HG02763 (cell line): Measurements from ENCODE around the gene NDUFV2.
A peak's percentile ranks its signal among the peaks of the same experiment; 100 is the strongest.

Experiments
- ATAC-seq: cut with Tn5 transposase; IDR thresholded peaks from one replicate; pipeline ENCODE4 v1.9.1; 2021; ENCODE audit warnings: mild to moderate bottlenecking, moderate library complexity; ENCODE audit not compliant: unreplicated experiment

Gene NDUFV2

GRCh38 chr18:9115984-9116383 is 13.5 kb downstream of the NDUFV2 start:
- ATAC-seq: no peak

- ATAC-seq: no peak
These were observed 15.7 kb downstream of the NDUFV2 start for GRCh38 chr18:9117980-9118841.

GRCh38 chr18:9120796-9121195 is 18.3 kb downstream of the NDUFV2 start:
- ATAC-seq: no peak

- no peak for ATAC-seq
These were observed 21.0 kb downstream of the NDUFV2 start for GRCh38 chr18:9123520-9123919.

GRCh38 chr18:9124824-9125223 is 22.3 kb downstream of the NDUFV2 start:
- ATAC-seq: no peak

GRCh38 chr18:9126337-9126736 is 23.8 kb downstream of the NDUFV2 start:
- no peak for ATAC-seq

GRCh38 chr18:9130195-9130594 is 27.7 kb downstream of the NDUFV2 start:
- ATAC-seq: no peak

GRCh38 chr18:9130806-9131205 is 28.3 kb downstream of the NDUFV2 start:
- ATAC-seq: no peak

GRCh38 chr18:9132628-9133027 is 30.1 kb downstream of the NDUFV2 start:
- ATAC-seq: no peak

GRCh38 chr18:9133225-9133624 is 30.7 kb downstream of the NDUFV2 start:
- ATAC-seq: no peak

GRCh38 chr18:9135081-9135911 is 32.8 kb downstream of the NDUFV2 start:
- ATAC-seq: no peak

GRCh38 chr18:9135912-9136314 is 33.4 kb downstream of the NDUFV2 start:
- ATAC-seq: peak; percentile 16

GRCh38 chr18:9136315-9137155 is 34.0 kb downstream of the NDUFV2 start, which contains the start of gene ANKRD12:
Gene ANKRD12 (plus strand): TSS chr18:9136781. CDS start chr18:9182433, 45,652 bp downstream.
- peak; percentile 72 for ATAC-seq

GRCh38 chr18:9137168-9138066 is 34.9 kb downstream of the NDUFV2 start:
- peak; percentile 37 for ATAC-seq

- ATAC-seq: no peak
These were observed 37.0 kb downstream of the NDUFV2 start for GRCh38 chr18:9139400-9140039.

- ATAC-seq: no peak
These were observed 37.9 kb downstream of the NDUFV2 start for GRCh38 chr18:9140381-9140780.

- no peak for ATAC-seq
These were observed 38.5 kb downstream of the NDUFV2 start for GRCh38 chr18:9140984-9141383.

GRCh38 chr18:9146224-9146623 is 43.7 kb downstream of the NDUFV2 start:
- no peak for ATAC-seq

GRCh38 chr18:9147440-9148202 is 45.1 kb downstream of the NDUFV2 start:
- peak; percentile 58 for ATAC-seq
